NT2/D1 (cell line): ENCODE data around the gene EIF3B.

Experiments
- SUZ12 ChIP-seq: IDR thresholded peaks from 2 replicates; pipeline ENCODE4 v1.6.1; 2011; ENCODE audit not compliant: insufficient read length, insufficient read depth; ENCODE audit errors: extremely low read depth
- YY1 ChIP-seq: IDR thresholded peaks from 2 replicates; pipeline ENCODE4 v1.6.1; 2011; ENCODE audit not compliant: insufficient read length, insufficient read depth
- ZNF274 ChIP-seq: IDR thresholded peaks from 2 replicates; pipeline ENCODE4 v1.6.1; 2011; ENCODE audit warnings: mild to moderate bottlenecking, low read depth, low read length

DNA sequence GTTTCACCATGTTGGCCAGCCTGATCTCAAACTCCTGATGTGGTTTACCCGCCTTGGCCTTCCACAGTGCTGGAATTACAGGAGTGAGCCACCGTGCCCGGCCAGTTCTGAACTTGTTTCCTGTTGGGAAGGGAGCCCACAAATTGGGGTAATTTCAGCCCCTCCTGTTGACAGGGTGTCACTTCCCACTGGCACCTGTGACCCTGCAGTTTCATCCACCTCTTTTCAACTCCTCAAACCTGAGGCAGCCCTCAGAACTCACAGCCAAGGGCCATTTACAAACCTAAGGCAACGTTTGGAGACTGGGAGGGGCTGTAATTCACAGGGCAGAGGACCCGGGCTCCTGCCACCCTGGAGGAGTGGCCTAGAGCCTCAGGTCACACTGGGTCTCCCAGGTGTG, 26.6 kb downstream of the EIF3B start:
- no peak for TF ChIP-seq ZNF274
- TF ChIP-seq SUZ12, result no peak
- no peak for TF ChIP-seq YY1
